Natural killer cell (primary cell): ENCODE measurements around the gene EXOG. TPM values are rescaled to one million over a fixed set of nuclear protein-coding genes. Genes with fewer than 3 reads are reported as not detected.

Experiments
- ATAC-seq, 3 donors: fragments of 150-1000 bp in 2 of 3; fragments of 200-7000 bp in 1 of 3; cut with Tn5 transposase; 1 replicate in 1 of 3; 2 replicates in 2 of 3; pipeline ENCODE4 v1.10.0; 2021; ENCODE audit warnings: mild to moderate bottlenecking in 2 of 3, moderate library complexity in 2 of 3
- DNase-seq, 2 donors: peaks; one replicate each; pipeline versions ENCODE4 v3.0.0 to v3.0.0-alpha.2; 2013 to 2021; ENCODE audit warnings: mixed read lengths in 1 of 2
- H3K27ac ChIP-seq: one replicate; pipeline ENCODE4 v1.5.1; 2013; ENCODE audit warnings: mild to moderate bottlenecking, low read length
- H3K27me3 ChIP-seq: one replicate; pipeline ENCODE4 v1.6.1; 2013; ENCODE audit warnings: low read length; ENCODE audit not compliant: control insufficient read depth, insufficient read depth
- H3K36me3 ChIP-seq: one replicate; pipeline ENCODE4 v1.6.1; 2013; ENCODE audit warnings: low read length; ENCODE audit not compliant: control insufficient read depth, insufficient read depth
- H3K4me1 ChIP-seq: one replicate; pipeline ENCODE4 v1.6.1; 2013; ENCODE audit warnings: low read length; ENCODE audit not compliant: control insufficient read depth, insufficient read depth
- H3K4me3 ChIP-seq: one replicate; pipeline ENCODE4 v1.5.1; 2013; ENCODE audit warnings: low read length
- H3K9me3 ChIP-seq: one replicate; pipeline ENCODE4 v1.6.1; 2013; ENCODE audit warnings: low read length; ENCODE audit not compliant: control insufficient read depth, insufficient read depth
- H3K27ac Mint-ChIP-seq, 2 donors: one replicate each; pipeline ENCODE4 v1.8.0; 2022; ENCODE audit warnings: mild to moderate bottlenecking in 2 of 2, mixed read lengths in 2 of 2, moderate library complexity in 1 of 2
- H3K27me3 Mint-ChIP-seq, 2 donors: one replicate each; pipeline ENCODE4 v1.8.0; 2022; ENCODE audit warnings: low read depth in 2 of 2, mixed read lengths in 2 of 2
- H3K36me3 Mint-ChIP-seq: one replicate; pipeline ENCODE4 v1.8.0; 2022; ENCODE audit warnings: mixed read lengths
- H3K4me1 Mint-ChIP-seq, 2 donors: one replicate each; pipeline ENCODE4 v1.8.0; 2022; ENCODE audit warnings: mixed read lengths in 2 of 2
- H3K4me3 Mint-ChIP-seq: one replicate; pipeline ENCODE4 v1.8.0; 2022; ENCODE audit warnings: mild to moderate bottlenecking, moderate library complexity, mixed read lengths
- H3K9me3 Mint-ChIP-seq, 2 donors: one replicate each; pipeline ENCODE4 v1.8.0; 2022; ENCODE audit warnings: mixed read lengths in 2 of 2
- WGBS: methylation state at CpG from one replicate; pipeline ENCODE4 v1.1.7; 2013; ENCODE audit warnings: missing lambda C conversion rate; ENCODE audit not compliant: insufficient coverage; 5-methylcytosine and 5-hydroxymethylcytosine counted together
- intact Hi-C: fragments of 100-400 bp; cut with micrococcal nuclease; formaldehyde crosslinking; loops from one replicate; pipeline ENCODE4 v1.14.2; 2022
- total RNA-seq, 4 donors: library from RNA; stranded (reverse); fragments of 120-200 nt in 1 of 4; gene quantifications; one replicate each; pipeline versions ENCODE4 v1.2.3 to v1.2.4, GENCODE V29; 2013 to 2022
- TF ChIP-seq, protein P1 (sequence below): fragments of 200-600 bp; IDR thresholded peaks from one replicate; pipeline ENCODE4 v1.8.0; 2022; ENCODE audit warnings: antibody characterized with exemption

EXOG gene
- total RNA-seq, 3 donors from 2014 or later (not counting 1 experiment from before 2014, with no cell fraction given) = 27.3 to 34.5 (median 30.5) TPM

DNA sequence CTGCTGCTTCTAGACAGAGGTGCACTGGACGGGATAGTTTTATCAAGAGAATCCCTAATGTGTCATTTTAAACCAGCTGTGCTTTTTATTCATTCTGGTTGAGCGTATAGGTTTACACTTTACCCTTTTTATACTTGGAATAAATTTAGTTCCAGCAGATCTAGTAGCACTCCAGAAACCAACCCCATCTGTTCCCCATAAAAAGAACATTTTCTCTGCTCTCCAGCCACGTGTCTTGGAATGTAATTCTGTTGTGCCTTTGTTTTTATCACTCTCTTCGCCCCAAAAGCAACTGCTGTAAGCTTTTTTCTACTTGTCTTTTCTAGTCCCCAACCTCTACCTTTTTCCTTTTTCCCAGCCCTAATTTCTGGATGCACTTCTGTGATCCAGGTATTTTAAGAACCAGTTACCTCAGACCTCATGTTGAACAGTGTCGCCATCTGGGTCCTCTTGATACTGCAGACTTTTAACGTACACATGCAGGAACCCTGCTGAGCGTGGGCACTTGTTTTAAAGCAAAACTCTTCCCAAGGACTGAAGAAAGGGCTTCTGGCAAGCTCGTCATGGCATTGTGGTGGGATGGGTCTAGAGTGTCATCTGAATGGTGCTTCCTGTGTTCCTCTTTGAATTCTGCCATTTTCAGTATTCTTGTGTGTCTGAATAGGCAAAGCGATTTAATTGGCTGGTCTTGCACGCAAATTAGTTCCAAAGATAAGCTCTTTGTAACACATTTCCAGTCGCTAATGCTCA, 5.7 kb upstream of the EXOG start:
- ATAC-seq (no peak), DNase-seq (no peak)
- 92% methylated on average over 11 of the region's 11 CpGs for WGBS
- H3K27ac Mint-ChIP-seq = no peak overlapping the region
- intact Hi-C loops = loop anchor here (10.0 kb wide), 1 partner anchor 164 kb away; no protein-coding TSS in a partner anchor
- no peaks in the 10 kb centered on the region for H3K27me3 ChIP-seq
- no peak overlapping the region for H3K27ac ChIP-seq
- no peaks in the 10 kb centered on the region for H3K4me1 Mint-ChIP-seq
- H3K4me3 Mint-ChIP-seq = no peak overlapping the region
- no peaks in the 10 kb centered on the region for H3K36me3 ChIP-seq
- no peaks in the 10 kb centered on the region for H3K4me1 ChIP-seq
- TF ChIP-seq, protein P1, sequence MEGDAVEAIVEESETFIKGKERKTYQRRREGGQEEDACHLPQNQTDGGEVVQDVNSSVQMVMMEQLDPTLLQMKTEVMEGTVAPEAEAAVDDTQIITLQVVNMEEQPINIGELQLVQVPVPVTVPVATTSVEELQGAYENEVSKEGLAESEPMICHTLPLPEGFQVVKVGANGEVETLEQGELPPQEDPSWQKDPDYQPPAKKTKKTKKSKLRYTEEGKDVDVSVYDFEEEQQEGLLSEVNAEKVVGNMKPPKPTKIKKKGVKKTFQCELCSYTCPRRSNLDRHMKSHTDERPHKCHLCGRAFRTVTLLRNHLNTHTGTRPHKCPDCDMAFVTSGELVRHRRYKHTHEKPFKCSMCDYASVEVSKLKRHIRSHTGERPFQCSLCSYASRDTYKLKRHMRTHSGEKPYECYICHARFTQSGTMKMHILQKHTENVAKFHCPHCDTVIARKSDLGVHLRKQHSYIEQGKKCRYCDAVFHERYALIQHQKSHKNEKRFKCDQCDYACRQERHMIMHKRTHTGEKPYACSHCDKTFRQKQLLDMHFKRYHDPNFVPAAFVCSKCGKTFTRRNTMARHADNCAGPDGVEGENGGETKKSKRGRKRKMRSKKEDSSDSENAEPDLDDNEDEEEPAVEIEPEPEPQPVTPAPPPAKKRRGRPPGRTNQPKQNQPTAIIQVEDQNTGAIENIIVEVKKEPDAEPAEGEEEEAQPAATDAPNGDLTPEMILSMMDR = no peak
- H3K9me3 ChIP-seq = no peaks in the 10 kb centered on the region
- H3K27me3 Mint-ChIP-seq = no peaks in the 10 kb centered on the region
- no peaks in the 10 kb centered on the region for H3K36me3 Mint-ChIP-seq
- no peaks in the 10 kb centered on the region for H3K9me3 Mint-ChIP-seq
- no peak overlapping the region for H3K4me3 ChIP-seq

DNA sequence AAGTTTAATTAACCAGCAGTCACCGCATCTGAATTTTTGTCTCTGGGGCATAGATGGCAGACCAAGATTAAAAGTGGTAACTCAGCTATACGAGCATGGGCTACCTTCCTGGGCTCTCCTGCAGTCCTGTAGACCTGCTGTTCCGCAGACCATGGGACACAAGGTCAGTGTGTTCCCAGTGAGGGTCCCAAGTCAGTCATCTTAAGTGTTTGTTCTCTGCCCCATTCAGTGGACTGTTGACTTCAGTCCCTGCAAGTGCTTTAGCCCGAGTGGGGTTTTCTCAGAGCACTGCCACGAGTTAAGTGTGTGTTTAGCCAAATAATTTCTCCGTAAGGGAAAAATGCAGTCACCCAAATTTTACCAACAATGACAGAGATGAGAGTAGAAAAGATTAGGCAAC, 4.9 kb upstream of the EXOG start:
- Histone ChIP-seq H3K9me3 (no peaks in the 10 kb centered on the region), H3K4me3 (no peak overlapping the region), H3K27ac (no peak overlapping the region), H3K27me3 (no peaks in the 10 kb centered on the region), H3K4me1 (peaks cover 5% of the 10 kb centered on the region), H3K36me3 (no peaks in the 10 kb centered on the region)
- Mint-ChIP-seq H3K9me3 (no peaks in the 10 kb centered on the region), H3K36me3 (no peaks in the 10 kb centered on the region), H3K4me1 (peaks cover 0 to 4% of the 10 kb centered on the region in 2 donors), H3K27ac (no peak overlapping the region), H3K4me3 (no peak overlapping the region), H3K27me3 (no peaks in the 10 kb centered on the region)
- intact Hi-C loops = loop anchor here (10.0 kb wide), 1 partner anchor 164 kb away; no protein-coding TSS in a partner anchor
- TF ChIP-seq, protein P1 = no peak
- DNase-seq (no peak), ATAC-seq (no peak)
- 94% methylated on average over 6 of the region's 6 CpGs for WGBS

DNA sequence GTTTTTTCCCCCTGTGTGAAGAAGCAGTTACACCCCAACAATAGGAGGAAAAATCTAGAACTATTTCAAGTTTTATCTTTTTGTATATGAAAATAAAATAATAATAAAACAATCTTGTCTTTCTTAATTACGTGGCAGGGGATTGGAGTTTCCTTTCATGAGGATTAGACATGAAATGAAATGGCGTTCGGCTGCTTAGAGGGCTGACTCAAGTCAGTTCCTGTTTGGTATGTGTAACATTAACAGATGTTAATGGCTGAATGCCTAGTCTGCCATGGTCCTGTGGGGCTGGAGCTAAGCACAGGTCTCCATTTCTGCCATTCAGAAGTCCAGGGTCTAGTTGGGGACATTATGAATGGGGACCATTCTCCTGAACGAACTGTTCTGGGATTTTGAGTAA, 3.1 kb upstream of the EXOG start:
- no peaks in the 10 kb centered on the region for H3K9me3 Mint-ChIP-seq
- no peak overlapping the region for H3K4me3 ChIP-seq
- no peaks in the 10 kb centered on the region for H3K27me3 ChIP-seq
- TF ChIP-seq, protein P1 = no peak
- H3K4me3 Mint-ChIP-seq = no peak overlapping the region
- intact Hi-C loops = loop anchor here (10.0 kb wide), 1 partner anchor 162 kb away; no protein-coding TSS in a partner anchor
- no peaks in the 10 kb centered on the region for H3K36me3 Mint-ChIP-seq
- peaks cover 7% of the 10 kb centered on the region for H3K4me1 ChIP-seq
- 83% methylated on average over 3 of the region's 4 CpGs for WGBS
- no peaks in the 10 kb centered on the region for H3K9me3 ChIP-seq
- H3K27ac Mint-ChIP-seq = no peak overlapping the region
- H3K27ac ChIP-seq = no peak overlapping the region
- ATAC-seq (no peak), DNase-seq (no peak)
- H3K4me1 Mint-ChIP-seq = peaks cover 13 to 18% of the 10 kb centered on the region in 2 donors
- no peaks in the 10 kb centered on the region for H3K27me3 Mint-ChIP-seq
- H3K36me3 ChIP-seq = no peaks in the 10 kb centered on the region
